HUES6 (cell line): ENCODE results near the gene DCST1.

Experiments
- H3K27ac ChIP-seq: 2 replicates; pipeline ENCODE4 v1.7.0; 2013; ENCODE audit warnings: low read depth, mild to moderate bottlenecking, low read length, inconsistent platforms
- H3K27me3 ChIP-seq: 2 replicates; pipeline ENCODE4 v1.6.1; 2013; ENCODE audit warnings: low read length; ENCODE audit not compliant: control insufficient read depth, insufficient read depth
- H3K36me3 ChIP-seq: 2 replicates; pipeline ENCODE4 v1.6.1; 2013; ENCODE audit warnings: low read length; ENCODE audit not compliant: control insufficient read depth, insufficient read depth
- H3K4me1 ChIP-seq: 2 replicates; pipeline ENCODE4 v1.6.1; 2013; ENCODE audit warnings: low read length; ENCODE audit not compliant: control insufficient read depth, insufficient read depth
- H3K4me3 ChIP-seq: 2 replicates; pipeline ENCODE4 v1.5.1; 2013; ENCODE audit warnings: low read depth, low read length
- H3K9ac ChIP-seq: one replicate; pipeline ENCODE4 v1.6.1; 2013; ENCODE audit warnings: mild to moderate bottlenecking, low read length
- H3K9me3 ChIP-seq: 2 replicates; pipeline ENCODE4 v1.6.1; 2013; ENCODE audit warnings: low read depth, low read length; ENCODE audit not compliant: control insufficient read depth, insufficient read depth

The DCST1 gene

GRCh38 chr1:155009221-155009711, 24.4 kb upstream of the DCST1 start:
- H3K4me1 ChIP-seq = peaks cover 47% of the 10 kb centered on the region

GRCh38 chr1:155009742-155010141, 23.9 kb upstream of the DCST1 start:
- Histone ChIP-seq H3K9ac (no peak overlapping the region), H3K27ac (no peak overlapping the region)

More at GRCh38 chr1:155009221-155009711, 24.4 kb upstream of the DCST1 start:
- no peak overlapping the region for H3K4me3 ChIP-seq
- peaks cover 6% of the 10 kb centered on the region for H3K36me3 ChIP-seq
- no peaks in the 10 kb centered on the region for H3K9me3 ChIP-seq
- H3K27me3 ChIP-seq = no peaks in the 10 kb centered on the region
- H3K9ac ChIP-seq = no peak overlapping the region
- H3K27ac ChIP-seq = no peak overlapping the region

GRCh38 chr1:155010211-155010918, 23.3 kb upstream of the DCST1 start:
- no peak overlapping the region for H3K27ac ChIP-seq
- no peak overlapping the region for H3K9ac ChIP-seq
- H3K9me3 ChIP-seq = no peaks in the 10 kb centered on the region
- H3K27me3 ChIP-seq = no peaks in the 10 kb centered on the region
- H3K4me1 ChIP-seq = peaks cover 39% of the 10 kb centered on the region
- peaks cover 17% of the 10 kb centered on the region for H3K36me3 ChIP-seq
- no peak overlapping the region for H3K4me3 ChIP-seq

More at GRCh38 chr1:155009742-155010141, 23.9 kb upstream of the DCST1 start:
- Histone ChIP-seq H3K4me3 (no peak overlapping the region), H3K9me3 (no peaks in the 10 kb centered on the region), H3K36me3 (peaks cover 11% of the 10 kb centered on the region), H3K4me1 (peaks cover 43% of the 10 kb centered on the region), H3K27me3 (no peaks in the 10 kb centered on the region)

- Histone ChIP-seq H3K4me3 (no peak overlapping the region), H3K4me1 (peaks cover 34% of the 10 kb centered on the region), H3K27me3 (no peaks in the 10 kb centered on the region), H3K9me3 (no peaks in the 10 kb centered on the region), H3K36me3 (peaks cover 22% of the 10 kb centered on the region), H3K9ac (no peak overlapping the region), H3K27ac (no peak overlapping the region)
Measured at GRCh38 chr1:155011004-155011416, 22.6 kb upstream of the DCST1 start.

GRCh38 chr1:155011437-155012025, 22.1 kb upstream of the DCST1 start:
- Histone ChIP-seq H3K27me3 (no peaks in the 10 kb centered on the region), H3K4me1 (peaks cover 35% of the 10 kb centered on the region), H3K9me3 (no peaks in the 10 kb centered on the region), H3K4me3 (no peak overlapping the region), H3K9ac (no peak overlapping the region), H3K36me3 (peaks cover 27% of the 10 kb centered on the region), H3K27ac (no peak overlapping the region)

- H3K36me3 ChIP-seq = peaks cover 27% of the 10 kb centered on the region
Measured at GRCh38 chr1:155012026-155012546, 21.5 kb upstream of the DCST1 start.

GRCh38 chr1:155012776-155013602, 20.6 kb upstream of the DCST1 start:
- H3K9ac ChIP-seq = no peak overlapping the region
- H3K36me3 ChIP-seq = peaks cover 27% of the 10 kb centered on the region
- H3K4me1 ChIP-seq = peaks cover 42% of the 10 kb centered on the region
- H3K9me3 ChIP-seq = no peaks in the 10 kb centered on the region
- no peak overlapping the region for H3K27ac ChIP-seq
- no peak overlapping the region for H3K4me3 ChIP-seq
- H3K27me3 ChIP-seq = no peaks in the 10 kb centered on the region

More at GRCh38 chr1:155012026-155012546, 21.5 kb upstream of the DCST1 start:
- Histone ChIP-seq H3K4me3 (peak overlapping the region; percentile 31), H3K9me3 (no peaks in the 10 kb centered on the region), H3K27ac (no peak overlapping the region), H3K27me3 (no peaks in the 10 kb centered on the region), H3K9ac (no peak overlapping the region), H3K4me1 (peaks cover 39% of the 10 kb centered on the region)

GRCh38 chr1:155013632-155014031, 20.0 kb upstream of the DCST1 start:
- Histone ChIP-seq H3K4me1 (peaks cover 38% of the 10 kb centered on the region), H3K9me3 (no peaks in the 10 kb centered on the region), H3K27ac (no peak overlapping the region), H3K36me3 (peaks cover 27% of the 10 kb centered on the region), H3K4me3 (no peak overlapping the region), H3K27me3 (no peaks in the 10 kb centered on the region), H3K9ac (no peak overlapping the region)

GRCh38 chr1:155014709-155015508, 18.7 kb upstream of the DCST1 start:
- H3K4me1 ChIP-seq = peaks cover 33% of the 10 kb centered on the region
- H3K9me3 ChIP-seq = no peaks in the 10 kb centered on the region
- no peak overlapping the region for H3K4me3 ChIP-seq
- H3K27me3 ChIP-seq = no peaks in the 10 kb centered on the region
- no peak overlapping the region for H3K9ac ChIP-seq
- peaks cover 27% of the 10 kb centered on the region for H3K36me3 ChIP-seq
- no peak overlapping the region for H3K27ac ChIP-seq

- Histone ChIP-seq H3K36me3 (peaks cover 27% of the 10 kb centered on the region), H3K27me3 (no peaks in the 10 kb centered on the region), H3K9me3 (no peaks in the 10 kb centered on the region), H3K9ac (no peak overlapping the region), H3K4me3 (no peak overlapping the region), H3K27ac (no peak overlapping the region), H3K4me1 (peaks cover 30% of the 10 kb centered on the region)
Measured at GRCh38 chr1:155015527-155016230, 17.9 kb upstream of the DCST1 start.
